PC-9 (cell line): ENCODE data around the gene TTLL3.

Experiments used
- CTCF ChIP-seq: fragments of 200-600 bp; sonication (generic); conservative IDR thresholded peaks from 2 replicates; pipeline ENCODE4 v1.6.1; 2017; ENCODE audit warnings: mixed run types, antibody characterized with exemption, mild to moderate bottlenecking, moderate library complexity
- EZH2 ChIP-seq: fragments of 200-600 bp; sonication (generic); IDR thresholded peaks from 2 replicates; pipeline ENCODE4 v1.8.0; 2017; ENCODE audit warnings: antibody characterized with exemption, low read depth

- TF ChIP-seq EZH2 (no peak), CTCF (peak; percentile 68)
Measured at GRCh38 chr3:9786825-9787669, 23.0 kb upstream of the TTLL3 start.
